ENCODE measurements around the gene SUGCT. TPM values are rescaled to one million over a fixed set of nuclear protein-coding genes. Genes with fewer than 3 reads are reported as not detected.

The SUGCT gene
- total and polyA plus RNA-seq, 2 of the 8 experiments (the other 6 are each of a cell fraction or from before 2014, with no cell fraction given), result 2.8 to 5.4 TPM

GRCh38 chr7:40694026-40694809, 559.4 kb downstream of the SUGCT start:
- Histone ChIP-seq H3K56ac (replicated peaks; ENCODE audit: insufficient read length, low read depth, low read length) (no peak overlapping the region), H3K27ac (ENCODE audit: low read depth, low read length) (no peak overlapping the region), H3K27me3 (replicated peaks in 1 of 4; ENCODE audit: control insufficient read depth in 3 of 4, extremely low read depth in 1 of 4, insufficient read depth in 3 of 4, low read length in 3 of 4) (no peaks in the 10 kb centered on the region; a peak in 1 of 7 replicates), H2BK15ac (ENCODE audit: low read length) (no peak overlapping the region), H3K9ac (replicated peaks in 1 of 4; ENCODE audit: extremely low read depth in 1 of 4, low read depth in 3 of 4, low read length in 3 of 4) (no peak overlapping the region), H3K18ac (ENCODE audit: extremely low read depth, low read length) (no peak overlapping the region), H4K20me1 (replicated peaks in 1 of 2; ENCODE audit: control insufficient read depth in 1 of 2, insufficient read depth in 2 of 2, low read length in 2 of 2) (no peaks in the 10 kb centered on the region), H3K14ac (ENCODE audit: insufficient read length) (no peak overlapping the region), H3K79me1 (ENCODE audit: low read depth, low read length) (no peaks in the 10 kb centered on the region), H3K4ac (replicated peaks; ENCODE audit: insufficient read length, low read depth, low read length) (no peak overlapping the region), H4K5ac (ENCODE audit: insufficient read length, low read depth, low read length) (no peak overlapping the region), H4K91ac (replicated peaks; ENCODE audit: insufficient read length, low read length) (no peak overlapping the region), H3K23me2 (ENCODE audit: low read depth, low read length) (no peaks in the 10 kb centered on the region), H2AFZ (ENCODE audit: low read length) (no peak overlapping the region), H2AK5ac (ENCODE audit: low read depth, low read length) (no peak overlapping the region), H2BK20ac (ENCODE audit: low read length) (no peak overlapping the region), H2BK12ac (ENCODE audit: low read depth, low read length) (no peak overlapping the region), H2BK5ac (ENCODE audit: low read depth, low read length) (no peak overlapping the region), H3K4me3 (ENCODE audit: extremely low read depth in 1 of 4, insufficient read depth in 2 of 4, low read depth in 3 of 4, low read length in 4 of 4) (no peak overlapping the region), H3K4me1 (replicated peaks in 1 of 4; ENCODE audit: control insufficient read depth in 3 of 4, insufficient read depth in 4 of 4, low read length in 3 of 4) (peaks cover 0 to 2% (median 0%) of the 10 kb centered on the region in 4 experiments; a peak in 1 of 7 replicates), H3K9me3 (ENCODE audit: insufficient read depth in 2 of 2, low read depth in 1 of 2, low read length in 1 of 2) (peaks cover 0 to 3% of the 10 kb centered on the region in 2 experiments; a peak in 1 of 4 replicates), H2BK120ac (replicated peaks; ENCODE audit: low read depth, low read length) (no peak overlapping the region), H3K36me3 (ENCODE audit: control insufficient read depth in 2 of 4, insufficient read depth in 4 of 4, low read length in 3 of 4) (no peaks in the 10 kb centered on the region), H3K79me2 (ENCODE audit: control insufficient read depth in 1 of 2, insufficient read depth in 2 of 2, low read length in 2 of 2) (no peaks in the 10 kb centered on the region), H3K23ac (ENCODE audit: insufficient read length) (no peak overlapping the region), H3K4me2 (ENCODE audit: insufficient read depth in 1 of 2, low read depth in 2 of 2, low read length in 2 of 2) (no peak overlapping the region), H4K8ac (ENCODE audit: extremely low read depth, insufficient read depth, low read length) (no peak overlapping the region)
- WGBS, 2 experiments (ENCODE audit: extremely low coverage in 1 of 2, insufficient coverage in 1 of 2, insufficient read length in 1 of 2, insufficient replicate concordance in 2 of 2, low coverage in 1 of 2, low lambda C conversion rate in 2 of 2, missing lambda C conversion rate in 1 of 2), result 90% methylated on average over 6 of the region's 6 CpGs; no CpG with 5 or more reads in 1 of the 2 experiments
- ChIA-PET POLR2A (ENCODE audit: partially characterized antibody) (no interaction called here), CTCF (ENCODE audit: partially characterized antibody) (interaction anchor here (1.2 to 3.4 kb wide), 3 partner anchors 8 to 22 kb away, joined by 4 to 17 read pairs (median 9); no protein-coding TSS in a partner anchor)
- no peak for FAIRE-seq
- no peak for DNase-seq (ENCODE audit: low read depth in 1 of 2, low spot score in 2 of 2)
- TF ChIP-seq EGR1 (IDR thresholded peaks at IDR 0.05; ENCODE audit: borderline replicate concordance, low read depth, low read length) (no peak), GTF2F1 (IDR thresholded peaks at IDR 0.05; ENCODE audit: borderline replicate concordance, low read depth, low read length) (no peak), CTCF (IDR thresholded peaks at IDR 0.05; ENCODE audit: control extremely low read depth in 1 of 3, insufficient read depth in 1 of 3, low read depth in 1 of 3, low read length in 3 of 3) (no peak), CHD2 (IDR thresholded peaks at IDR 0.05; ENCODE audit: low read length) (no peak), KDM5A (IDR thresholded peaks at IDR 0.05; ENCODE audit: low read length) (no peak), CBX5 (IDR thresholded peaks at IDR 0.05; ENCODE audit: low read depth, low read length) (no peak), GABPA (IDR thresholded peaks at IDR 0.05; ENCODE audit: borderline replicate concordance, insufficient read depth, low read length) (no peak), CREB1 (IDR thresholded peaks at IDR 0.05) (no peak), EP300 (IDR thresholded peaks at IDR 0.05; ENCODE audit: borderline replicate concordance in 1 of 2, low read depth in 2 of 2, low read length in 2 of 2) (no peak)
